ENCODE results near the gene AKR1B15.
"Not testable (repeated sequence)": the region's sequence is repeated elsewhere in the genome, so short reads cannot be mapped to it uniquely, and the experiment has no call there.

AKR1B15 gene

DNA sequence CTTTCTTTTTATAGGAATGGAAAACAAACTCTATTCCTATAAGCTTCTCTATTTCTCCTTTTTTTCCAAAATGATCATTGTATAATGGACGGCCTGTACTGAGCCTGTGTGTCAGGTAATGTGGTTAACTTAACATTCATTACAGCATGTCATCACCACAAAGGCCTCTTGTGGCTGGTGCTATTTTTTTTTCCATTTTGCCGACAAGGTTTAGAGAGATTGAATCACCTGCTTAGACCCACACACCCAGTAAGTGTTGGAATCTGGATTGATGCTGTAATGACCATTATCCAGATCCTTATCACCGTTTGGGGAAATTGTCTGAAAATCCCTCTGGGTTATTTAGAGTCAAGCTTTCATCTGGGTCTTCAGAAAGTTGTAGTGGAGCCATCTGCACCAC lies 18.5 kb downstream of the AKR1B15 start:
- DNase-seq = no peak

DNA sequence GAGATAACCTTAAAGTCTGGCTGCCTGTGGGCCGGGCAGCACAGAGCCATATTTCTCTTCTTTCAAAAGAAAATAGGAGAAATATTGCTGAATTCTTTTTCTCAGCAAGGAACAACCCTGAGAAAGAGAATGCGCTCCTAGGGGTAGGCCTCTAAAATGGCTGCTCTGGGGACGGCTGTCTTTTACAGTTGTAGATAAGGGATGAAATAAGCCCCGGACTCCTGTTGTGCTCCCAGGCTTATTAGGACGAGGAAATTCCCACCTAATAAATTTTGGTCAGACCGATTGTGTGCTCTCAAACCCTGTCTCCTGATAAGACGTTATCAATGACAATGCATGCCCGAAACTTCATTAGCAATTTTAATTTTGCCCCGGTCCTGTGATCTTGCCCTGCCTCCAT lies 21.1 kb downstream of the AKR1B15 start:
- not testable (repeated sequence) for DNase-seq

DNA sequence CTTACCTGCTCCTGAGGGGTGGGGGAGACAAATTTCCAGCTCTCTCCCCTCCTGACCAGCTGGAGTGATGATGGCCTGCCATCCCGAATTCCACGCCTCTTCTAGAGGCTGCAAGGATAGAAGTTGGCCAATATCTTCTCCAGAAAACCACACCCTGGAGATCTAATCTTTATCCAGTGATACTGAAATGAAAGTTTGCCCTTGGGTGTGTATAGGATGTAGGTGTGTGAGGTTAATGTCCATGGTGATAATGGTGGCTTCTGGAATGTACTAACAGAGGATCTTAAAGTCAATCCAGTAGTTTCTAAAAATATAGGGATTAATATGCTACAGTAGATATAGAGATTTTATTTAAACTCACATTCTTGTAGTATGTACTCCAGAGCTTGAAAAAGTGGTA lies 22.2 kb downstream of the AKR1B15 start:
- no peak for DNase-seq

DNA sequence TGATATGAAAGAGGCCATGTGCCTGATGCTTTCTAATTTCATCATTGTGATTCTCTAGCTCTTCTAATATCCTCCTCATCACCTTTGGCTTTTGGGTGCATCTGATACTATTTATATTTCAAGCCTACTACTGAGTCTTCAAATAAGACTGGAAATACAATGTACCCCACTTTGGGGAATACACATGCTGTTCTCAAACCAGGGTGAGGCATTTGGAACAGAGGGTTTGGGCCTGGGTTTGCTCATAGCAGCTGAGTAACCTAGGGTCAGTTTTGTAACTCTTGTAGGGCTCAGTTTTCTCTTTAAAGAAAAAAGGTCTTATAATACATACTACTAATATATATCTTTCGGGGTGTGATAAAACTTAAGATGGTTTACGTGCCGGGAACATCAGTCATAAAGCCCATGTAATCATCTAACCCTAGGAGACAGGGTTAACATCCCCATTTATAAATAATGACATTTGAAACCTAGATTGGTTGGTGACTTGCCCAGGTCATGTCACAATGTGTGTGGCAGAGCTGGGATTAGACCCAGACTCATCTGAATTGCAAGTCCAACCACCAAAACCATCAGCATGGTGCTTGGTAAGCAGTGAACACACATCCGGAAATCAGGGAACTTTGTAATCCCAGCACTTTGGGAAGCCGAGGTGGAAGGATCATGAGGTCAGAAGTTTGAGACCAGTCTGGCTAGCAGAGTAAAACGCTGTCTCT lies 23.0 kb downstream of the AKR1B15 start:
- no peak for DNase-seq

DNA sequence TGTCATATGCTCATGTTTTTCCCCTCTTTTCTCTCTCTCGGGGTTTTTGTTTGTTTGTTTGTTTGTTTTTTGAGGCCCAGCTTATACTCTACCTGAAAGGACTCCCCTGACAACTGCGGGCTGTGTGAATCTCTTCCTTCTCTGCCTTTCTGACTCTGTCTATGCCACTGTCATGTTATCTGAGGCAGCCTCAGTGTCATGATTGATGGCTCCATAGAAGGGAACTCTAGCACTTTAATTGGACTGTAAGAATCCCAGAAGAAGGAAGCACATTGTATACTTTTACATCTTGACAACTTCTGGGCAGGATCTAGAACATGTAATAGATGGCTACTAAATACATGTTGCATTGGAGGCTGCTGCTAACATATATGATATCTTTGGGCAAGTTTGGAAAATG lies 25.4 kb downstream of the AKR1B15 start:
- DNase-seq = no peak

DNA sequence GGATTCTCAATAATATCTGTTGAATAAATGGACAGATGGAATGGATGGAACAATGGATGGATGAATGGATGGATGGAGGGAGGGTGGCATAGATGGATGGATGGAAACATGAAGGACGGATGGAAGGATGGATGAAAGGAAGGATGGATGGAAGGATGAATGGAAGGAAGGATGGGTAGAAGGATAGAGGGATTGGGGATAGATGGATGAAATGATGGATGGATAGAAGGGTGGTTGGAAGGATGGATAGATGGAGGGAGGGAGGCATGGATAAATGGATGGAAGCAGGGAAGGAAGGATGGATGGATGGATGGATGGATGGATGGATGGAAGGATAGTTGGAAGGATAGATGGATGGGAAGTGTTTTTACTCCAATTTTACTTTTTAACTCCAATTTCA lies 35.4 kb downstream of the AKR1B15 start:
- DNase-seq = no peak

DNA sequence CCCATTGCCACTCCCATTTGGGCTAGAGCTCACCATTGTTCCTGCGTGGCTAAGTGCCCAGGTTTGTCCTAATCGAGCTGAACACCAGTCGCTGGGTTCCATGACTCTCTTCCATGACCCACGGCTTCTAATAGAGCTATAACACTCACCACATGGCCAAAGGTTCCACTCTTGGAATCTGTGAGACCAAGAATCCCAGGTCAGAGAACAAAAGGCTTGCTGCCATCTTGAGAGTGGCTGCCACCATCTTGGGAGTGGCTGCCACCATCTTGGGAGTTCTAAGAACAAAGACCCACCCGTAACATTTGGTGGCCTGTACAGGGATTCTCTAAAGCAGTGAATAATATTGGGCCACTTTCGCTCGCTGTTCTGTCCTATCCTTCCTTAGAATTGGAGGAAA lies 37.0 kb downstream of the AKR1B15 start:
- no peak for DNase-seq

DNA sequence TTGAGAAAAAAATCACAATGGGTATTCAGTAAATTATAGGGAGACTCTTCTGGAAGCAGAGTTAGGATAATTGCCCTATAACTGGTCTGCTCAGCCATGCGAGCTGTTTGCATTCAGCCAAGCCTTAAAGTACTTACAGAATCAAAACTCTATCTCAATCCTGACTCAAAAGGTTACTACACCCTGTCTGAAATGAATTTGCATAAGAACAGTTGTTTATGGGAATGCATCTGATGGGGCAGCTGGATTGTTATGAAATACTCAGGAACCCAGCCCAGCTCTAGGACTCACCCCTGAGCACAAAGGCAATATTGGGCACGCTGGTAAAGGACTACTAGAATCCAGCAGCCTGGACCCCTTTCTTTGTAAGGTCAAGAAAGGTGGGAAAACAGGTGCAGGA lies 38.8 kb downstream of the AKR1B15 start:
- no peak for DNase-seq

DNA sequence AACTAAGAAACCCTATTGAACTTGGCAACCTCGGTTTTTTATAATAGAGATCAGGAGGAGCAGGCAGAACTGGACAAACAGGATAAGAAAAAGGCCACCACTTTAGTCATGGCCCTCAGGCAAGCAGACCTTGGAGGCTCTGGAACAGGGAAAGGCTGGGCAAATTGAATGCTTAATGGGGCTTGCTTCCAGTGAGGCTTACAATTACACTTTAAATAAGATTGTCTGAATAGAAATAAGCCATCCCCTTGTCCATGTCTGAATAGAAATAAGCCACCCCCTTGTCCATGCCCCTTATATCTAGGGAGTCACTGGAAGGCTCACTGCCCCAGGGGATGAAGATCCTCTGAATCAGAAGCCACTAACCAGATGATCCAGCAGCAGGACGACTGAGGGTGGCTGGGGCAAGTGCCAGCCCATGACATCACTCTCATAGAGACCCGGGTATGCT lies 40.6 kb downstream of the AKR1B15 start:
- no peak for DNase-seq

DNA sequence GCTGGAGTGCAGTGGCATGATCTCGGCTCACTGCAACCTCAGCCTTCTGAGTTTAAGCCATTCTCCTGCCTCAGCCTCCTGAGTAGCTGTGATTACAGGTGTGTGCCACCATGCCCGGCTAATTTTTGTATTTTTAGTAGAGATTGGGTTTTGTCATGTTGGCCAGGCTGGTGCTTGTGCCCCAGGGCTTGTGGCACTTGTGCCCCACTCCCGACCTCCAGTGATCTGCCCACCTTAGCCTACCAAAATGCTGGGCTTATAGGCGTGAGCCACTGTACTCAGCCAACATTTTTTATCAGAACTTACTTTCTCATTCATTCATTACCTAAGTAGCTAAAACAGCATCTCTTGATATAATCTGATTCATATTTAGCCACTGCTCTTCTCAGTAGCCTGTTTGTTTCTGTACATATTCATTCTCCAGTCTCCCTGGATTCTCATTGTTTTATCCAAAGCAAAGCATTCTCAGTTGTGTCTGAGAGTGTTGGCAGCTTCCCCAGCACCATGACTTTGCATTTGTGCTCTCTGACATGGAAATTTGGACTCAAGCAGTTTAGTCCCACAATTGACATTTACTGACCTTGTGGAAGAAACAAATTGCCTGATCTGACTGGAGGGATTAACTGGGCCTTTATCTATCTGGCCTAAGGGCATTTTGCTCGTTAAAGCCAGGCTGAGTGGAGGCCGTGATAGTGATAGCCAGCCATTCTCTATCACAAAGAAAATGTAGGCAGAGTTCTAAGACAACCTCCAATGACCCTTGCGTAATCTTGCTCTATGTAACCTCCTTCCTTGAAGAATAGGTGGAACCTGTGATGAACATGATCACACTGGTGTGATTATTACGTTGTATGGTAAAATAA lies 44.9 kb downstream of the AKR1B15 start:
- DNase-seq = no peak

DNA sequence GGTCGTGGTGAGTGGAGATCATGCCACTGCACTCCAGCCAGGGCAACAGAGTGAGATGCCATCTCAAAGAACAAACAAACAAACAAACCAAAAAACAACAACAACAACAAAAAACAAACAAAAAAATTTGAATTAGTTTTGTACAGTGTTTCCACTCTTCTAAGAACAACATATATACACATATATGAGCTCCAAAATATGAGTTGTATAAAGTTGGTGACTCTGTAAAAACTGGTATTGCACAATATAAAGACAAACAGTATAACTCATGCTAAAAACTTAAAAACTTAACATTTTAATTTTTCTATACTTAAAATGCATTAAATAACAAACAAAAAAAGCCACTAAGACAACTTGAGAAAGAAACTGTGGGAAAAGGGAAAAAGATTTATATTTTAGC lies 46.0 kb downstream of the AKR1B15 start:
- DNase-seq = no peak

DNA sequence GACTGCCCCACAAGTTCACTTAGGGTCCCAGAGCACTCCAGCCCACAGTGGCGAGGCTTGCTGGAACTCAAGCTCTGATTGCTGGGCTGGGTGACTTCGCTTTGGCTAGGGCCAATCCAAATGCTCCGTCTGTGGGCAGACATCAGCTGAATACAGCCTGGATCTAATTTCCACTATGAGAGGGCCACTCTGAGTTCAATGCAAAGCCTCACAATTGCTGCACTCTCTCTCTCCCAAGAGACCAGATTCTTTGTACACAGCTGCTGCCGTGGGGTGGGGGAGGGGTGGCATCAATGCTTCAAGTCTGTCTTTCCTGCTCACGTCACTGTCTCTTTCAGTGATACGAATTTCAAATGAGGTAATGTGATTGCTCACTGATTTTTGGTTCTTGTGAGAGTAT lies 50.5 kb downstream of the AKR1B15 start:
- DNase-seq = no peak

DNA sequence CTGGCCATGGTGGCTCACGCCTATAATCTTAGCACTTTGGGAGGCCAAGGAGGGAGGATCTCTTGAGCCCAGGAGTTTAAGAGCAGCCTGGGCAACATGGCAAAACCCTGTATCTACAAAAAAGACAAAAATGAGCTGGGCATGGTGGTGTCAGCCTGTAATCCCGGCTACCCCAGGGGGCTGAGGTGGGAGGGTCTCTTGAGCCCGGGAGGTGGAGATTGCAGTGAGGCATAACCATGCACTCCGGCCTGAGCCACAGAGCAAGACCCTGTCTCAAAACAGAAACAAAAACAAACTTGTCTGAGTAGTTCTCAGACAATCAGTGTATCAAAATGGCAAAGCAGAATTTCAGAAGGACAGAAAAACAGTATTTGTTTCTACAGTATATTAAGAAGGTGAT lies 52.5 kb downstream of the AKR1B15 start:
- no peak for DNase-seq

DNA sequence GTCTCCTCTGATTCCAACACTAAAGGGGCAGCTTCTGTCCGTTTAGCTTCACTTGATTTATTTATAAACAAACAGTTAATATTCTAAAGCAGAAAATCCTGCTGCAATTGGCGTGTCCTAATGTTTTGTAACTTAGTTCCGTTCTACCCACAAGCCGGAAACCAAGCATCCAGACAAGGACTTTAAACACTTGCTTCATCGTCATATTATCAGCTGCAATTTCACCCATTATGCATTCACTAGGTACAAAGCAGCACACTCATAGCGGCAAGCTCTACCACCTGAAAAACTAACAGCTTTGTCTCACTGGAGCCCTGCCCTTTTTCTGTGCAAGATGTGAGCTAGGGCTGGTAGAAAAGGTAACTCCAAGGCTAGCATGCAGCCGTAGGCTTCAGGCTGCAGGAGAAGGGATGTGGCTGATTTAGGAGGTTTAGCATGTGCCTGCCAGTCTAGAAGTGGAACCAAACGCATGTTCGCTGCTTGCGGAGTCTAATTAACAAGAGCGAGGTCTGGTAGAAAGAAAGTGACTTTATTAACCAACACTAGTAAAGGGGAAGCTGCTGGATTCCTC lies 54.1 kb downstream of the AKR1B15 start:
- DNase-seq = no peak

DNA sequence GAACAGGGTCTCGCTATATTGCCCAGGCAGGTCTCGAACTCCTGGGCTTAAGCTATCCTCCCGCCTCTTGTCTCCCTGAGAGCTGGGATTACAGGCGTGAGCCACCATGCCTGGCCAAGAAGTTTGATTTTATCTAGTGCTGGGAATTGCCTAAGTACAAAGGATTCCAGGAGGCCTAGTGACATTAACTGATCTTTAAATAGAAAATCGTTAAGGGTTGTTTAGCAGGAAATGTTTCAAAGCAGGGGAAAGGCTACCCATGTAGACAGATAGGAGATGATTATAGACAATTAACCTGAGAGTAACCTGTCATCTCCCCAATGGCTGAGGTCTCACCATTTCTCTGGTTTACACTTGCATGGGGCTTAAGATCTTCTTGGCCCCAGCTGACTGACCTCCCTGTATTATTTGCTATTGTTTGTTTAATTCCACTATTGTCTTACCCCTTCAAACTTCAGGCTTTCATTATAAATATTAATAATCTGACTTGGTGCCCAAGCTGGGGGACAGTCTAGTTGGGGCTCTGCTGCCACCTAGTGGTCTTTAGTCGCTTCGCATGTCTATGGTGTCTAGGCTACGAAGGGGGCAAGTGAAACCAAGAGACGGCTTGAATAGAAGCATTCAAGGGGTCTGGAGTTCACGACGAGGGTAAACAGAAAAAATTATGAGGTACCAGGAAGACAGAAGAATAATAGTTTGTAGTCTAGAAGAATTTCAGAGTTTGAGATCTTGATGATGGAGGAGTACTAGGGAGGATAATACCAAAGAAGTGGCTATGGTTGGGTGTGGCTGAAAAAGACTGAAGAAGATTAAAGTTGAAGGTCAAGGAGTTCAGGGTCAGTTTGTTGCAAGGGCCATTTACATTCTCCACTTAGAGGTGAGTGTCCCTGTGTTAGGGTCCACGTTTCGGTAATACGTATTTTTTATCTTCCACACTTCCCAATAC lies 57.3 kb downstream of the AKR1B15 start:
- peak; percentile 54 to 60 for DNase-seq

DNA sequence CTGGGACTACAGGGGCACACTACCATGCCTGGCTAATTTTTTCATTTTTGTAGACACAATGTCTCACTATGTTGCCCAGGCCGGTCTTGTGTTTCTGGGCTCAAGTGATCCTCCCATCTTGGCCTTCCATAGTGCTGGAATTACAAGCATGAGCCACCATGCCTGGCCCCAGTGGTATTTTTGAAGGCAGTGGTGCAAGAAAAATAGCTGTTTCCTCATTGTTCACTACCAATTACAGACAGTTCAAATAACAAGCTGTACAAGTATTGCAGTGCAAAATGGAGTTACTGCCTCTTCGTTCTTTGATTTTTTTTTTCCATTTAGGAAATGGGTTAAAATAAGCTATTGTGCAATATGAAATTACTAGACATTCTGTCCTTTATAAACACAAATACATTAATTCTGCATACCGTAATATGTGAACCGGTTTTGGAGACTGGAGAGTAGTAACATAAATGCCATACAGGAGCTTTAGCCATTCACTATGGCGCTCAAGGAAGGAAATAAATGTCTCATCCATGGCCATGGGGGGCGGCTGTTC lies 62.8 kb downstream of the AKR1B15 start:
- no peak for DNase-seq

DNA sequence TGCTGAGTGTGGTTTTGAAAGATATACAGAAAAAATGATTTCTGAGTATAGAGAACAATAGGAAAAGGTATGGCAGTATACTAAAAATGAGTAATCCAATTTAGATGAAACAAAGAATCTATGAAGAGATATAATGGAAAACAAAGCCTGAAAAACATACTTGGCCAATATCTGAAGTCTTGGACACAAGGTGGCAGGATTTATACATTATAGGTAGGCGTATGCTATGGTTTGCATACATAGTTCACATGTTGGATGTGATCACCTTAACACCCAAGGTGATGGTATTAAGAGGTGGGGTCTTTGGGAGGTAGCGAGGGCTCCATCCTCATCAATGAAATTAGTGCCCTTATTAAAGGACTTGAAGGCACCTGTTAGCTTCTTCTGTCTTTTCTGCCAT lies 63.3 kb downstream of the AKR1B15 start:
- no peak for DNase-seq

DNA sequence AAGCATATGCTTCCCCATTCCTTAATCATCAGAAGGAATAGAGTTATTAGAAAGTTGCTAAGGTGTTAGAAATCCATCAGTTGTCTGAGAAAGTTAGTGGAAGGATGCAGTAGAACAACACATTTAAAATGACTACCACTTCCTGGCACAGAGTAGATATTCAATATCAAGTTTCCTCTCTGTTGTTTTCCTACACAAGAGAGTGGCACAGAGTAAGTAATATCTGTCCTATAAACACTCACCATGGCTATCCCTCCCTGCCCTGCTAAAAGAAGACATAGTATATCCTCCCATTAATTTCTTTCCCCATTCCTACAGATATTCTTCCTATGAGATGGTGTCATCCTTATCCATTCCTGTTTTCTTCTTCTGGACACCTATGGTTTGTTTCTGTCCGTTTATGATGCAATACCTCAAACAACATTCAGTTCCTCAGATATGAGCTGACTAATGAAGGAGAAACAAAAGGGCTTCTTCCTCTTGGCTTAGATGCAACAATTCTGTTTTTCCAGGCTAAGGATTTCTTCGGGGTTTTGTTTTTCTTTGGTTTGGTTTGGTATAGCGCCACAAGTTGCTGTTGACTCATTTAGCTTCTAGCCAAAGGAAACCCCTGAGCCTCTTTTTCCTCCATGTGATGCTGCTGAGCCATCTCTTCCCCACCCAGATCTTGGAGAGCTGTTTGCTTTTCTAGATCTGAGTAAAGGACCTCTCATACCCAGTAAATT lies 64.9 kb downstream of the AKR1B15 start:
- DNase-seq = no peak

DNA sequence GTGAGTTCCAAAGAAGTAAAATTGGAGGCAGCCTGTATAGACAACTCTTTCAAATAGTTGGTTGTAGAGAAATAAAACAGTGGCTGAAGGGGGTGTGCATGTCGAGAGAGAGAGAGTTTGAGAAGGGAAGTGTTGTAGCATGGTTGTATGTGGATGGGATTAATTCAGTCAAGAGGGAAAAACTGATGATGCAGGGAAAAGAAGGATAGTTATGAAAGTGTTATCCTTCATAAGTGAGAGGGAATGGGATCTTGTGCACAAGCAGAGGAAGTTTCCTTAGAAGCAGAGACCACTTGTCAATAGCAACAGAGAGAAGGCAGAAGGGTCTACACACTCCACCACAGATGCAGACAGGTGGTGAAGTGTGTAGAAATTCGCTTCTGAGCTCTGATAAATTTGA lies 67.7 kb downstream of the AKR1B15 start:
- no peak for DNase-seq

DNA sequence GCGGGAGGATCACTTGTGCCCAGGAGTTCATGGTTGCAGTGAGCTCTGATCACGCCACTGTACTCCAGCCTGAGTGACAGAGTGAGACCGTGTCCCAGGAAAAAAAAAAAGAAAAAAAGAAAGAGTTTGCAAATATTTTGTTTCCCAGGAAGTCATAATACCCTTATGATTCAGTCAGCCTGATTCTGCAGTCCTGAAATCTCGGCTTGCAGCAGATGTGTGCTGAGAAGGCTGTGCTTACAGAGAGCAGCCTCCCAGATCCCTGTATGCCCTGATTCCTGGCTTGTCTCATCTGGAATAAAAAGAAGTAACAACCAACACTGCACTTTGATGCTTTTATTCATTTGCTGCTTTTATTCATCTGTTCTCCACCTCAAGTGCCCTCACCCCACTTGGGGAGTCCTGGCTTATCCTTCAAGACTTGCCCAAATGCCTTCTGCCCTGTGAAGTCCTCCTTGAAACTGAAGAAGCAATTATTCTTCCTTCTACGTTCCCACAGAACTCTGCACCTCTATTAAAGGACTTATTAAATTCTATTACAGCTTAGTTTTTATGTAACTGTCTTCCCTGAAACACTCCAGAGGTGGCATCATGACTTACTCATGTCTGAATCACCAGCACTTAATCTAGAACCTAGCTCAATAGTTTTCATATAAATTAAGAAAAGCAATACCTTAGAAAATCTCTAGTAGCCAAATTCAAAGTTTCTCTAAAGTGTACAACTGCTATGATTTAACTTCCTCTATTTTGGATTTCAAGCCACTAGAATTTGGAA lies 70.0 kb downstream of the AKR1B15 start:
- no peak for DNase-seq

All from CD4-positive, alpha-beta T cell treated with Interleukin-1 beta for 1 hour (primary cell).